GF-D8 (cell line): ENCODE results near the gene VNN1.
"Not testable (repeated sequence)": the region's sequence is repeated elsewhere in the genome, so short reads cannot be mapped to it uniquely, and the experiment has no call there.

Source experiments
- DNase-seq: peaks from one replicate; lab custom pipeline; 2025; lab: John Stamatoyannopoulos, UW

VNN1 gene

GRCh38 chr6:132719736-132720448, 6.0 kb upstream of the VNN1 start:
- DNase-seq: no peak

- no peak for DNase-seq
Observed at GRCh38 chr6:132715881-132716637, 2.2 kb upstream of the VNN1 start.

GRCh38 chr6:132715204-132715603, 1.3 kb upstream of the VNN1 start:
- no peak for DNase-seq

- DNase-seq: no peak
Observed at GRCh38 chr6:132714160-132714559, 305 bp upstream of the VNN1 start.

- DNase-seq: no peak
Observed at GRCh38 chr6:132712366-132712765, 1.5 kb downstream of the VNN1 start.

- DNase-seq: no peak
Observed at GRCh38 chr6:132708771-132709170, 5.1 kb downstream of the VNN1 start.

- no peak for DNase-seq
Observed at GRCh38 chr6:132708002-132708401, 5.9 kb downstream of the VNN1 start.

- not testable (repeated sequence) for DNase-seq
Observed at GRCh38 chr6:132706756-132707155, 7.1 kb downstream of the VNN1 start.

- no peak for DNase-seq
Observed at GRCh38 chr6:132703936-132704335, 9.9 kb downstream of the VNN1 start.

- no peak for DNase-seq
Observed at GRCh38 chr6:132698608-132699007, 15.2 kb downstream of the VNN1 start.

- DNase-seq: no peak
Observed at GRCh38 chr6:132695773-132696172, 18.1 kb downstream of the VNN1 start.

GRCh38 chr6:132693478-132693877, 20.4 kb downstream of the VNN1 start:
- DNase-seq: no peak

- DNase-seq: no peak
Observed at GRCh38 chr6:132690678-132691077, 23.2 kb downstream of the VNN1 start.

- no peak for DNase-seq
Observed at GRCh38 chr6:132687306-132687705, 26.5 kb downstream of the VNN1 start.

- no peak for DNase-seq
Observed at GRCh38 chr6:132686531-132686930, 27.3 kb downstream of the VNN1 start.

GRCh38 chr6:132685009-132685408, 28.8 kb downstream of the VNN1 start:
- no peak for DNase-seq

- no peak for DNase-seq
Observed at GRCh38 chr6:132684272-132684671, 29.6 kb downstream of the VNN1 start.

GRCh38 chr6:132683543-132683942, 30.3 kb downstream of the VNN1 start:
- no peak for DNase-seq

GRCh38 chr6:132679094-132679493, 34.8 kb downstream of the VNN1 start:
- DNase-seq: not testable (repeated sequence)

- peak; percentile 17 for DNase-seq
Observed at GRCh38 chr6:132675749-132676148, 38.1 kb downstream of the VNN1 start.

- no peak for DNase-seq
Observed at GRCh38 chr6:132675002-132675401, 38.9 kb downstream of the VNN1 start.

GRCh38 chr6:132673376-132674094, 40.3 kb downstream of the VNN1 start:
- DNase-seq: no peak

GRCh38 chr6:132671295-132671694, 42.6 kb downstream of the VNN1 start:
- no peak for DNase-seq
